GM21737 (cell line): ENCODE results near the gene MRAP2.
"Not testable (repeated sequence)": the region's sequence is repeated elsewhere in the genome, so short reads cannot be mapped to it uniquely, and the experiment has no call there.

Source experiments
- ATAC-seq: cut with Tn5 transposase; IDR thresholded peaks from one replicate; pipeline ENCODE4 v1.9.1; 2021; ENCODE audit warnings: mild to moderate bottlenecking, moderate library complexity; ENCODE audit not compliant: unreplicated experiment

MRAP2 gene

DNA sequence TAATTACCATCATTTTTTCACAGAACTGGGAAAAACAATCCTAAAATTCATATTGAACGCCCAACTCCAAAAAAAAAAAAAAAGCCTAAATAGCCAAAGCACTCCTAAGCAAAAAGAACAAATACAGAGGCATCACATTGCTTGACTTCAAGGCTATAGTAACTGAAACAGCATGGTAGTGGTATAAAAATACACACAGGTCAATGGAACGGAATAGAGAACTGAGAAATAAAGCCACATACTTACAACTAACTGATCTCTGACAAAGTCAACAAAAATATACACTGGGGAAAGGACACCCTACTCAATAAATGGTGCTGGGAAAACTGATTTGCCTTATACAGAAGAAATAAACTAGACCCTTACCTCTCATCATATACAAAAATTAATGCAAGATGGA lies 89.6 kb downstream of the MRAP2 start:
- no peak for ATAC-seq

GRCh38 chr6:84129588-84129987 lies 96.0 kb downstream of the MRAP2 start:
- ATAC-seq = not testable (repeated sequence)

- not testable (repeated sequence) for ATAC-seq
Measured at GRCh38 chr6:84133385-84133784, 99.8 kb downstream of the MRAP2 start.

DNA sequence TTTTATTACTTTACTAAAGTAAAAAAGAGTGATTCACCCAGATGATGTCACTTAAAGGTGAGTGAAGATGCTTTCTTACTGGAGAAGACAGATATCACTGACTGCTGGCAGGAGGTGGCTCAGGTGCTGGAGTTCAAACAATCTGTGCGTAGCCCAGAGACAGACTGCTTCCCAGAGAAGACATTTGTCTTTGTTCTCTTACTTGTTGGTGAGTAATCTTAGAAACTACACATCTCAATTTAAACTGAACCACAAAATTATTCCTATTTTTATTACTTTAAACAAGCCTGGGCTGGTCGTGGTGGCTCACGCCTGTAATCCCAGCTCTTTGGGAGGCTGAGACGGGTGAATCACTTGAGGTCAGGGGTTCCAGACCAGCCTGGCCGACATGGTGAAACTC lies 101.7 kb downstream of the MRAP2 start:
- ATAC-seq = no peak

DNA sequence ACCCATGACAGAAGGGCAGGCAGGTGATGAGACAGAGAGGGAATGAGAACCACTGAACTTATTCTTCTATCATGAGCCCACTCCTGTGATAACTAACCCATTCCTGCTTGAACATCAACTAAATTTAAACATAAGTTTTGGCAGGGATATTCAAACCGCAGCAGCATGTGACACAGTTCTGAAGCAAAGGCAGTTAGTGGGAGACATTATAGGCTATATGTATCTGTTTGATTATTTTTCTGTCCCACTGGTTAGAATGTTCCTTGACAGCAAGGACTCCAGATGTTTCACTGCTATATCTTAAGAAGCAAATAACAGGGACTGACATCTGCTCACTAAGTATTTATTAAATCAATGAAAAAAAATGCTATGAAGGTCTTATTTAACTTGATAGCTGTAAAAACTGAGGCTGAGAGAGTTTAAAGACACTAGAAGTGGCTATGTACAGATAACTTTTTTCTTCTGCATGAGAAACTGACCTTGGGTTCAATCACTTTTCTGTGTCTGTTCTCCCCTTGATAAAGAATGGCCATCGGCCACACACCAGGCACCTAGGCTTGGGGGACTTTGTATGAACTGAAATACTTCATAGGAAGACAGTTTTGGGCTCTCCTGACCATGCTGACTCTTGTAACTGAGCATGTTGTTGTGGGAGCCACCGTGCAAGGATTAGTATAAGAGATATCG lies 102.9 kb downstream of the MRAP2 start:
- ATAC-seq = no peak

DNA sequence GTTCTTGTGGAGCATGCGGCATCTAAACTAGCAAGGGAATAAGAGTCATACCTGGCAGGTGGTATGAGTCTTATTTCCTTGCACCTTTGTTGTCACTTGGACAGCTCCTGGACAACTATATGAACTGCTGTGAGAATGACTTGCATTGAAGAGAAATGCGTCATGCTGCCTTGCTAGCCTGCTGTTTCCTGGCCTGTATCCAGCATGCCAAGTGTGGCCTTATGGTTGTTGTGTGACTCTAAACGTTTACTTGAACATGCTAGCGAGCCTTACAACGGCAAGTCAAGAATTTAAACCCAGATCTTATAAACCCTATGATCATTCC lies 103.4 kb downstream of the MRAP2 start:
- ATAC-seq = no peak

GRCh38 chr6:84137989-84138575 lies 104.5 kb downstream of the MRAP2 start:
- ATAC-seq = no peak

DNA sequence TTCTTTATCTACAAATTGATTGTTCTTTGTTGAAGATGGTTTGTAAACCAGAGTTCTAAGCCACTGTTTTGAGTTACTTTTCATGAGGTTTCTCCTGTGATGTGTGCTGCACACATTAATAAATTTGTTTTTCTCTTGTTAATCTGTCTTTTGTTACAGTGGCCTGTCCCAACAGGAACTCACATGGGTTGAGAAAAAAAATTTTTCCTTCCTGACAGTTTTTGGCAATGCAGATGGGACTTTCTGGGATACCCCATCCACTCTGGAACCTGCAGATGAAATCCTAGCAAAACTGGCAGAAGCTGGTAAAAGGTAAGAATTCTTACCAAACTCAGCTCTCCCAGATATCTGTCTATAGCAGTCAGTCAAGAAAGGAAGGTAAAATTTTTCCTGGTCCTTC lies 105.7 kb downstream of the MRAP2 start:
- ATAC-seq = no peak
